Psoas muscle (tissue), 8 donors: Measurements from ENCODE around the gene ENTPD3. TPM values are rescaled to one million over a fixed set of nuclear protein-coding genes. Genes with fewer than 3 reads are reported as not detected.

Experiments
- ATAC-seq, 4 donors: fragments of 200-7000 bp; cut with Tn5 transposase; one replicate each; pipeline ENCODE4 v1.9.1; 2020; ENCODE audit warnings: moderate library complexity in 3 of 4, mild to moderate bottlenecking in 2 of 4
- DNase-seq, 2 donors: peaks; one replicate each; pipeline ENCODE4 v3.0.0-alpha.2; 2020
- H3K27ac ChIP-seq: fragments of 200-600 bp; one replicate; pipeline ENCODE4 v1.8.0; 2022
- H3K27me3 ChIP-seq, 3 donors: fragments of 200-600 bp in 1 of 3; one replicate each; pipeline versions ENCODE4 v1.6.1 to v1.8.0; 2013 to 2022; ENCODE audit warnings: low read length in 2 of 3, mild to moderate bottlenecking in 2 of 3, moderate library complexity in 1 of 3; ENCODE audit not compliant: insufficient read depth in 3 of 3
- H3K36me3 ChIP-seq, 2 donors: fragments of 200-600 bp in 1 of 2; one replicate each; pipeline versions ENCODE4 v1.6.1 to v1.8.0; 2013 to 2022; ENCODE audit warnings: low read depth in 1 of 2, mild to moderate bottlenecking in 1 of 2, moderate library complexity in 1 of 2; ENCODE audit not compliant: insufficient read depth in 1 of 2
- H3K4me1 ChIP-seq: fragments of 200-600 bp; one replicate; pipeline ENCODE4 v1.8.0; 2022
- H3K4me3 ChIP-seq: fragments of 200-600 bp; one replicate; pipeline ENCODE4 v1.8.0; 2022; ENCODE audit warnings: mild to moderate bottlenecking
- H3K9me3 ChIP-seq: fragments of 200-600 bp; one replicate; pipeline ENCODE4 v1.8.0; 2022
- WGBS, 3 donors: extraction: QIAGEN DNeasy Blood & Tissue Kit; methylation state at CpG; one replicate each; pipeline versions ENCODE4 v1.1.6 to v1.1.7; 2013; 5-methylcytosine and 5-hydroxymethylcytosine counted together
- intact Hi-C, 2 donors: fragments of 100-400 bp; cut with DNase I; formaldehyde crosslinking; loops; one replicate each; pipeline versions ENCODE4 v1.11.0 to v1.14.2; 2022
- polyA plus RNA-seq, 3 donors: library from polyadenylated mRNA; stranded (reverse); fragments of 200-250 nt; gene quantifications; one replicate each; pipeline ENCODE4 v1.2.3, GENCODE V29; 2013
- total RNA-seq, 4 donors: library from RNA; stranded (reverse); fragmentation: NEBNext Ultra II Directional in 2 of 4; extraction: Animal tissue kit (Norgen Biotek cat#: 25700) in 2 of 4; gene quantifications; one replicate each; pipeline versions ENCODE4 v1.2.1 to v1.2.4, GENCODE V29; 2021 to 2023
- TF ChIP-seq, protein P1 (sequence below): fragments of 200-600 bp; IDR thresholded peaks from one replicate; pipeline ENCODE4 v1.8.0; 2022; ENCODE audit warnings: antibody characterized with exemption
- donor health status: healthy with polysubstance abuse.
- donor health status: DM: no; HTN: no; CAD: no; lungs with moderate emphysema.
- donor health status: Bipolar disorder and iron deficiency.
- donor health status: healthy.
- donor health status: DM: yes; HTN: yes; CAD: no.
- donor health status: DM: no; HTN: no; CAD: no.
- donor health status: DM: no; HTN: no; CAD: no.
- donor health status: DM: yes; HTN: yes; CAD: no.

The ENTPD3 gene
- total and polyA plus RNA-seq, 7 donors, result 0.22 to 0.54 (median 0.30) TPM

DNA sequence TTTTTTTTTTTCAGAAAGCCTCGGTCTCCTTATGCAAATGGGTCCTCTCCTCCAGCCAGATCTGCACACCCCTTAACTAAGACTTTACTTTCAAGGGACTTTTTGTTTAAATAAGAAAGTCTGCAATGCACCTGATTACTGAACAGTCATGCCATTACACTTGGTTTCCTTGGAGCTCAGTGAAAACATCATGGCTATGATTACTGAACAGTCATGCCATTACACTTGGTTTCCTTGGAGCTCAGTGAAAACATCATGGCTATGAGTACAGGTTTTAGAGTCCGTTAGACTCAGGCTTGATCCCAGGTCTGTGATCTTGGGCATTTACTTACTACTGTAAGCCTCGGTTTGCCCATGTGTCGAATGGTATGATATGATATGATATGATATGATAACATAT lies 10.1 kb downstream of the ENTPD3 start:
- H3K9me3 ChIP-seq, result no peaks in the 10 kb centered on the region
- TF ChIP-seq, protein P1, sequence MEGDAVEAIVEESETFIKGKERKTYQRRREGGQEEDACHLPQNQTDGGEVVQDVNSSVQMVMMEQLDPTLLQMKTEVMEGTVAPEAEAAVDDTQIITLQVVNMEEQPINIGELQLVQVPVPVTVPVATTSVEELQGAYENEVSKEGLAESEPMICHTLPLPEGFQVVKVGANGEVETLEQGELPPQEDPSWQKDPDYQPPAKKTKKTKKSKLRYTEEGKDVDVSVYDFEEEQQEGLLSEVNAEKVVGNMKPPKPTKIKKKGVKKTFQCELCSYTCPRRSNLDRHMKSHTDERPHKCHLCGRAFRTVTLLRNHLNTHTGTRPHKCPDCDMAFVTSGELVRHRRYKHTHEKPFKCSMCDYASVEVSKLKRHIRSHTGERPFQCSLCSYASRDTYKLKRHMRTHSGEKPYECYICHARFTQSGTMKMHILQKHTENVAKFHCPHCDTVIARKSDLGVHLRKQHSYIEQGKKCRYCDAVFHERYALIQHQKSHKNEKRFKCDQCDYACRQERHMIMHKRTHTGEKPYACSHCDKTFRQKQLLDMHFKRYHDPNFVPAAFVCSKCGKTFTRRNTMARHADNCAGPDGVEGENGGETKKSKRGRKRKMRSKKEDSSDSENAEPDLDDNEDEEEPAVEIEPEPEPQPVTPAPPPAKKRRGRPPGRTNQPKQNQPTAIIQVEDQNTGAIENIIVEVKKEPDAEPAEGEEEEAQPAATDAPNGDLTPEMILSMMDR, result no peak
- H3K4me1 ChIP-seq, result no peaks in the 10 kb centered on the region
- DNase-seq (no peak), ATAC-seq (no peak)
- 86 to 94% (median 91%) methylated on average over 4 of the region's 4 CpGs for WGBS, 3 donors
- H3K27ac ChIP-seq, result no peak overlapping the region
- no peaks in the 10 kb centered on the region for H3K27me3 ChIP-seq
- H3K4me3 ChIP-seq, result no peak overlapping the region
- H3K36me3 ChIP-seq, result no peaks in the 10 kb centered on the region
- intact Hi-C loops, result no loop called here

- ATAC-seq (no peak), DNase-seq (no peak)
- Histone ChIP-seq H3K36me3 (no peaks in the 10 kb centered on the region), H3K4me1 (no peaks in the 10 kb centered on the region), H3K4me3 (no peak overlapping the region), H3K27ac (no peak overlapping the region), H3K9me3 (no peaks in the 10 kb centered on the region), H3K27me3 (no peaks in the 10 kb centered on the region)
- 66 to 74% (median 68%) methylated on average over 4 of the region's 4 CpGs for WGBS, 3 donors
- intact Hi-C loops, result no loop called here
- TF ChIP-seq, protein P1, result no peak
Measured at GRCh38 chr3:40397912-40398311, 10.9 kb downstream of the ENTPD3 start.

GRCh38 chr3:40398346-40398745 lies 11.4 kb downstream of the ENTPD3 start:
- Histone ChIP-seq H3K4me1 (no peaks in the 10 kb centered on the region), H3K36me3 (no peaks in the 10 kb centered on the region), H3K4me3 (no peak overlapping the region), H3K9me3 (no peaks in the 10 kb centered on the region), H3K27ac (no peak overlapping the region), H3K27me3 (no peaks in the 10 kb centered on the region)
- no peak for DNase-seq
- WGBS, 3 donors, result 40 to 50% (median 50%) methylated on average over 3 of the region's 3 CpGs
- TF ChIP-seq, protein P1, result no peak
- intact Hi-C loops, result no loop called here
- ATAC-seq, result no peak

- no peak overlapping the region for H3K4me3 ChIP-seq
- intact Hi-C loops, result no loop called here
- 94 to 97% (median 94%) methylated on average over 2 of the region's 2 CpGs for WGBS, 3 donors
Measured at GRCh38 chr3:40404591-40405198, 17.7 kb downstream of the ENTPD3 start.

More at GRCh38 chr3:40404591-40405198, 17.7 kb downstream of the ENTPD3 start:
- TF ChIP-seq, protein P1, result no peak
- Histone ChIP-seq H3K4me1 (no peaks in the 10 kb centered on the region), H3K27ac (no peak overlapping the region), H3K9me3 (no peaks in the 10 kb centered on the region), H3K36me3 (no peaks in the 10 kb centered on the region), H3K27me3 (no peaks in the 10 kb centered on the region)
- ATAC-seq (no peak), DNase-seq (no peak)
